Measurements from ENCODE around the gene OR2B6.
"Not testable (repeated sequence)": the region's sequence is repeated elsewhere in the genome, so short reads cannot be mapped to it uniquely, and the experiment has no call there.

OR2B6 gene

DNA sequence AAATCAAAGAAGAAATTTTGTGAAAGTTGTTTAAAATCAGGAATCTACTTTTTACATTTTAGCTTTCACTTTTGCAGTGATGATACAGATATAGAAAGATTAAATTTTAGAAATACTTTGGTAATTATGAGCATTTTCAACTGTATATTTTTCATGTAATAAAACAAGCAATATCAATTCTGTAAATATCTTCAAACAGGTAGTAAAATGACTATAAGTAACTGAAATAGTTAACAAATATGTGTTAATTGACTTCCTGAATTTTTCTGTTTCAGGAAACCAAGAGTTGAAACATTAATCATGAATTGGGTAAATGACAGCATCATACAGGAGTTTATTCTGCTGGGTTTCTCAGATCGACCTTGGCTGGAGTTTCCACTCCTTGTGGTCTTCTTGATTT lies at the start of gene OR2B6:
TSS of gene OR2B6 (plus strand) at position 301 of the 400 bp plus-strand sequence. CDS start at position 301, 0 bp downstream.
- peaks cover 11% of the 10 kb centered on the region for H3K27me3 Mint-ChIP-seq (ENCODE audit: low read depth, poor library complexity)
- H3K4me3 Mint-ChIP-seq = no peak within 1 kb of the TSS
- peaks cover 8% of the 10 kb centered on the region for H3K4me1 Mint-ChIP-seq
- no peaks in the 10 kb centered on the region for H3K36me3 Mint-ChIP-seq (ENCODE audit: low read depth)
- no peak for TF ChIP-seq CTCF (IDR thresholded peaks at IDR 0.05)
- H3K27ac Mint-ChIP-seq = no peak within 1 kb of the TSS
- no peaks in the 10 kb centered on the region for H3K9me3 Mint-ChIP-seq
- DNase-seq = no peak

DNA sequence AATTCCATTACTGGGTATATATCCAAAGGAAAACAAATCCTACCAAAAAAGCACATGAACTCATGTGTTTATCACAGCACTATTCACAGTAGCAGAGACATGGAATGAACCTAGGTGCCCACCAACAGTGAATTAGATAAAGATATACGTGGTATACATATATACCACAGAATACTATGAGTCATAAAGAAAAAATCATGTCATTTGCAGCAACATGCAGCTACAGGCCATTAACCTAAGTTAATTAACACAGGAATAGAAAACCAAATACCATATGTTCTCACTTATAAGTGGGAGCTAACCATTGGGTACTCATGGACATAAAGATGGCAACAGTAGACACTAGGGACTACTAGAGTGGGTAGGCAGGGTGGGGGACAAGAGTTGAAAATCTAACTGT lies 49.0 kb upstream of the OR2B6 start:
- TF ChIP-seq CTCF (IDR thresholded peaks at IDR 0.05) = no peak
- Mint-ChIP-seq H3K4me3 (no peak overlapping the region), H3K9me3 (no peaks in the 10 kb centered on the region), H3K4me1 (no peaks in the 10 kb centered on the region), H3K27ac (no peak overlapping the region), H3K27me3 (ENCODE audit: low read depth, poor library complexity) (peaks cover 9% of the 10 kb centered on the region), H3K36me3 (ENCODE audit: low read depth) (no peaks in the 10 kb centered on the region)
- DNase-seq = no peak

DNA sequence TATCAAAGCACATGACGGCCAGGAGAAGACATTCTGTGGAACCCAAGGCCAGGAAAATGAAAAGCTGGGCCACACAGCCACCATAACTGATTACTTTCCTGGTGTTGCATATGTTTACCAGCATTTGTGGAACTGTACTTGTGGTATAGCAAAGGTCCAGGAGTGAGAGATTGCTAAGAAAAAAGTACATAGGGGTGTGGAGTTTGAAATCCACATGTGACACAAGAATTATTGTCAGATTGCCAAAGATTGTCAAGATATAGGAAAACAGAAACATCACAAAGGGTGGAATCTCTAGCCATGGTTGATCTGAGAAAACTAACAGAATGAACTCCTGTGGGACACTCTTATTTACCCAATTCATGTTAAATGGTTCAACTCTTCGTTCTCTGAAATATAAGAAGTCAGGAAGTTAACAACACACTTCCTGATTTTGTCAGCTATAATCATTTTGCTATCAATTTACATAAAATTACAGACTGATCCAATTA lies 45.0 kb upstream of the OR2B6 start, which contains the start of gene OR2B2:
TSS of gene OR2B2 (minus strand) at position 441 of the 491 bp plus-strand sequence. CDS start at position 364, 77 bp downstream.
- Mint-ChIP-seq H3K4me1 (no peaks in the 10 kb centered on the region), H3K4me3 (no peak within 1 kb of the TSS), H3K27me3 (ENCODE audit: low read depth, poor library complexity) (peaks cover 4% of the 10 kb centered on the region), H3K9me3 (no peaks in the 10 kb centered on the region), H3K36me3 (ENCODE audit: low read depth) (no peaks in the 10 kb centered on the region), H3K27ac (no peak within 1 kb of the TSS)
- no peak for TF ChIP-seq CTCF (IDR thresholded peaks at IDR 0.05)
- no peak for DNase-seq

DNA sequence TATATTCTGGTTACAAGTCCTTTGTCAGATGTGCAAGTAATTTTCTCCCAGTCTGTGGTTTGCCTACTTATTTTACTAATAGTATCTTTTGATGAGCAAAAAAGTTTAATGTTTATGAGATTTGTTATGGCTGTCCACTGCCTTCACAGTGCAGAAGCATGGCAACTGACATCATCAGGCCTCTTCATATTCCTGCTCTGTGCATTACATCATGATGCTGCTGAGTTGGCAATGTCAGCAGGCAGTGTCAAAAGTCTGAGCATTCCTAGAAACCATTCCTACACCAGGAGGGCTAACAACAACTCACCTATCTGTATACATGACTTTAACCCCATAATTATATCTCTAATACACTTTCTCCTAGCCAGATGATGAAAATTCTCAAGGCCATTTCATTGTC lies 34.1 kb upstream of the OR2B6 start:
- no peaks in the 10 kb centered on the region for H3K9me3 Mint-ChIP-seq
- no peaks in the 10 kb centered on the region for H3K4me1 Mint-ChIP-seq
- H3K27me3 Mint-ChIP-seq (ENCODE audit: low read depth, poor library complexity) = peaks cover 18% of the 10 kb centered on the region
- no peaks in the 10 kb centered on the region for H3K36me3 Mint-ChIP-seq (ENCODE audit: low read depth)
- H3K27ac Mint-ChIP-seq = no peak overlapping the region
- no peak for TF ChIP-seq CTCF (IDR thresholded peaks at IDR 0.05)
- DNase-seq = no peak
- no peak overlapping the region for H3K4me3 Mint-ChIP-seq

DNA sequence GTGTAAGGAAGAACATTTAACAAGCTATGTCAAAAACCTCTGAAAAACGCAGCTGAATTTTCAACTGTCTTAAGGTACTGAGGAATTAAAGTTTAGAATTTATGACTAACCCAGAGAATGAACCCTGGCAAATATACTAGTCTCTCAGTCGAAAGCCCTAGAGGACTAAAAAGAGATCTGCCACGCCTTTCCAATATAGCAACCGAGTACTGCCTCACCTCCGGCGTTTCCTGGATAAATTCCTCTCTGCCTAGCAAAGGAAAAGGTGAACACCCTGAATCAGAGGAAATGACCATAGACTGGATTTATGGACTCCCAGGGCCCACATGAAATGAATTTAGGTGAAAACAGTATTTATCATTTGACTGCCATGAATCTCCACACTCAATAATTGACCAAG lies 32.9 kb upstream of the OR2B6 start:
- H3K27me3 Mint-ChIP-seq (ENCODE audit: low read depth, poor library complexity) = peaks cover 15% of the 10 kb centered on the region
- no peak for TF ChIP-seq CTCF (IDR thresholded peaks at IDR 0.05)
- DNase-seq = no peak
- H3K36me3 Mint-ChIP-seq (ENCODE audit: low read depth) = no peaks in the 10 kb centered on the region
- peaks cover 10% of the 10 kb centered on the region for H3K9me3 Mint-ChIP-seq
- H3K4me3 Mint-ChIP-seq = no peak overlapping the region
- H3K4me1 Mint-ChIP-seq = no peaks in the 10 kb centered on the region
- no peak overlapping the region for H3K27ac Mint-ChIP-seq

- H3K4me3 Mint-ChIP-seq; H3K4me1 Mint-ChIP-seq; H3K27me3 Mint-ChIP-seq (ENCODE audit: low read depth, poor library complexity); DNase-seq; H3K27ac Mint-ChIP-seq; H3K36me3 Mint-ChIP-seq (ENCODE audit: low read depth): not testable (repeated sequence)
- H3K9me3 Mint-ChIP-seq = peaks cover 22% of the 10 kb centered on the region
Observed at GRCh38 chr6:27928041-27928440, 29.0 kb upstream of the OR2B6 start.

GRCh38 chr6:27929930-27930329 lies 27.1 kb upstream of the OR2B6 start:
- H3K9me3 Mint-ChIP-seq = peaks cover 22% of the 10 kb centered on the region
- H3K4me3 Mint-ChIP-seq; DNase-seq; H3K27ac Mint-ChIP-seq; H3K36me3 Mint-ChIP-seq (ENCODE audit: low read depth); H3K27me3 Mint-ChIP-seq (ENCODE audit: low read depth, poor library complexity); H3K4me1 Mint-ChIP-seq: not testable (repeated sequence)
